DMS79 treated with DMSO at 0.1 percent for 48 hours (cell line): ENCODE data around the gene SRMS.

Experiments used
- DNase-seq: peaks from one replicate; lab custom pipeline; 2025; lab: John Stamatoyannopoulos, UW

SRMS gene

GRCh38 chr20:63538204-63539091, 9.1 kb downstream of the SRMS start:
- peak; percentile 96 for DNase-seq

- peak; percentile 81 for DNase-seq
Observed at GRCh38 chr20:63537525-63538203, 9.9 kb downstream of the SRMS start.

GRCh38 chr20:63536997-63537524, 10.5 kb downstream of the SRMS start, which contains the start of gene PTK6:
Gene PTK6, minus strand, starts transcription at chr20:63537376. Its CDS starts 62 bp downstream, at chr20:63537314.
- DNase-seq, result no peak

- no peak for DNase-seq
Observed at GRCh38 chr20:63536241-63536977, 11.1 kb downstream of the SRMS start.

- no peak for DNase-seq
Observed at GRCh38 chr20:63534831-63535651, 12.5 kb downstream of the SRMS start.

GRCh38 chr20:63534427-63534830, 13.1 kb downstream of the SRMS start:
- no peak for DNase-seq

- DNase-seq, result no peak
Observed at GRCh38 chr20:63533871-63534393, 13.6 kb downstream of the SRMS start.

GRCh38 chr20:63533388-63533787, 14.2 kb downstream of the SRMS start:
- no peak for DNase-seq

GRCh38 chr20:63532449-63532971, 15.0 kb downstream of the SRMS start:
- DNase-seq, result no peak

- no peak for DNase-seq
Observed at GRCh38 chr20:63531686-63532448, 15.7 kb downstream of the SRMS start.

GRCh38 chr20:63530788-63531160, 16.8 kb downstream of the SRMS start:
- no peak for DNase-seq

GRCh38 chr20:63529861-63530787, 17.4 kb downstream of the SRMS start:
- no peak for DNase-seq

- DNase-seq, result no peak
Observed at GRCh38 chr20:63529180-63529860, 18.2 kb downstream of the SRMS start.

- no peak for DNase-seq
Observed at GRCh38 chr20:63527184-63527583, 20.4 kb downstream of the SRMS start.

GRCh38 chr20:63525971-63526370, 21.6 kb downstream of the SRMS start:
- no peak for DNase-seq

GRCh38 chr20:63525185-63525584, 22.4 kb downstream of the SRMS start:
- DNase-seq, result no peak

- no peak for DNase-seq
Observed at GRCh38 chr20:63522981-63523611, 24.5 kb downstream of the SRMS start.
